HG02981 (cell line): ENCODE results near the gene KRTAP10-12.

Source experiments
- ATAC-seq: cut with Tn5 transposase; IDR thresholded peaks from one replicate; pipeline ENCODE4 v1.9.1; 2021; ENCODE audit warnings: mild to moderate bottlenecking, moderate library complexity; ENCODE audit not compliant: unreplicated experiment

The KRTAP10-12 gene

GRCh38 chr21:44730951-44731579, 34.1 kb downstream of the KRTAP10-12 start:
- ATAC-seq: no peak

- ATAC-seq: no peak
These were observed 35.3 kb downstream of the KRTAP10-12 start for GRCh38 chr21:44732263-44732662.

GRCh38 chr21:44732956-44733355, 36.0 kb downstream of the KRTAP10-12 start:
- ATAC-seq: no peak

- no peak for ATAC-seq
These were observed 37.2 kb downstream of the KRTAP10-12 start for GRCh38 chr21:44734026-44734745.

GRCh38 chr21:44734841-44735240, 37.9 kb downstream of the KRTAP10-12 start:
- ATAC-seq: no peak

- no peak for ATAC-seq
These were observed 38.8 kb downstream of the KRTAP10-12 start for GRCh38 chr21:44735821-44736220.

- ATAC-seq: no peak
These were observed 39.5 kb downstream of the KRTAP10-12 start for GRCh38 chr21:44736291-44737004.

GRCh38 chr21:44737706-44738354, 40.9 kb downstream of the KRTAP10-12 start:
- no peak for ATAC-seq

- ATAC-seq: no peak
These were observed 41.6 kb downstream of the KRTAP10-12 start for GRCh38 chr21:44738621-44739020.

GRCh38 chr21:44739316-44739715, 42.3 kb downstream of the KRTAP10-12 start:
- ATAC-seq: no peak

- no peak for ATAC-seq
These were observed 43.8 kb downstream of the KRTAP10-12 start for GRCh38 chr21:44740742-44741141.

GRCh38 chr21:44741921-44742320, 44.9 kb downstream of the KRTAP10-12 start:
- no peak for ATAC-seq

- no peak for ATAC-seq
These were observed 45.6 kb downstream of the KRTAP10-12 start for GRCh38 chr21:44742418-44743153.
